Raji (cell line): ENCODE measurements around the gene GABBR2.

Experiments used
- POLR2A ChIP-seq: IDR thresholded peaks from 2 replicates; pipeline ENCODE4 v1.6.1; 2011; ENCODE audit warnings: low read depth, low read length, control low read depth; ENCODE audit not compliant: insufficient read depth

GABBR2 gene

DNA sequence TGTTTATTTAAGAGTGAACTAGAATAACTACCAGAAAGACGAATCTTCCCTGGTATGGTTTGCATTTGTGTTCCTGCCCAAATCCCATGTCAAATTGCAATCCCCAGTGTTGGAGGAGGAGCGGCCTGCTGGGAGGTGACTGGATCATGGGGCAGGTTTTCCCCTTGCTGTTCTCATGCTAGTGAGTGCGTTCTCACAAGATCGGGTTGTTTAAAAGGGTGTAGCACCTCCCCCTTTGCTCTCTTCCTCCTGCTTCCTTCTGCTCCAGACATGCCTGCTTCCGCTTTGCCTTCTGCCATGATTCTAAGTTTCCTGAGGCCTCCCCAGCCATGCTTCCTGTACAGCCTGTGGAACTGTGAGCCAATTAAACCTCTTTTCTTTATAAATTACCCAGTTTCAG, 242.9 kb downstream of the GABBR2 start:
- TF ChIP-seq POLR2A, result no peak

- no peak for TF ChIP-seq POLR2A
These were observed 246.4 kb downstream of the GABBR2 start for GRCh38 chr9:98462310-98462709.

DNA sequence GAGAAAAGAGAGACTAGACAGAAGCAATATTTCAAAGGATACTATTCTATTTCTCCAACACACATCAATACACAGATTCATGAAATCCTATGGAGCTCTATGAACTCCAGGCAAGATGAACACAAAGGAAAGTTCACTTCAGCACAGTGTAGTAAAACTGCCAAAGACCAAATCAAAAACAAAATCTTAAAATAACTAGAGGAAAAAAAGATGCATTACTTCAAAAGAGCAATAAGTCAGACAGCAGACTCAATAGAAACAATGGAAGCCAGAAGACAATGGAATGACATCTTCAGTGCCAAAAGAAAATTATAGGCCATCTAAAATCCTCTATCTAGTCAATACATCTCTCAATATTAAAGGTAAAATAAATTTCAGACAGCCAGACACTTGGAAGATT, 248.0 kb downstream of the GABBR2 start:
- no peak for TF ChIP-seq POLR2A

DNA sequence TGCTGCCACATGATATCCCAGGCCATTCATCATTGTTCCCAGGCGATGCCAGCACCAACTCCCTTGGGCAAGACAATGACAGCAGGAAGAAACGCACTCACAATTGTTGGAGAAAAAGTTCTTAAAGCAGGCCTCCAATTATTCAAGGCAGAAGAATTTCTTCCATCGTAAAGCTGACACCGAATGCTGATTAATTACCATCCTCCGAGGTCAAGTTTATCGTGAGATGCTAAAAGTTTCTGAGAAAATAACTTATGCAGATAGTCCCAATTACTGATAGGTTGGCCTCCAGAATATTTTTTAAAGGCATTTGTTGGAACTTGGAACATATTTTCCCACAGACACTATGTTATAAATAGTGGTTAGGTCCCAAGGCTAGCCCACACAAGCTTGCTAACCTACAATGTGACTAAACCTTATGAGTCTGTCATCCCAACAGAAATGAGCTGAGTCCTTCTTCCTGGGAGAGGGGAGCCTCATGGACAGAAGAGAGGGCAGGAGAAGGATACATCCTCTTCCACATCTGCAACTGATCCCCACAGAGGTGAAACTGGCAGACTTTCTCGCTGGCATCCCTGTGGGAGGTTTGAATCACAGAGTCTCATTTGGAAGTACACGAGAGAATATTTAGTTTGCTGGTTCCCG, 250.9 kb downstream of the GABBR2 start:
- no peak for TF ChIP-seq POLR2A

DNA sequence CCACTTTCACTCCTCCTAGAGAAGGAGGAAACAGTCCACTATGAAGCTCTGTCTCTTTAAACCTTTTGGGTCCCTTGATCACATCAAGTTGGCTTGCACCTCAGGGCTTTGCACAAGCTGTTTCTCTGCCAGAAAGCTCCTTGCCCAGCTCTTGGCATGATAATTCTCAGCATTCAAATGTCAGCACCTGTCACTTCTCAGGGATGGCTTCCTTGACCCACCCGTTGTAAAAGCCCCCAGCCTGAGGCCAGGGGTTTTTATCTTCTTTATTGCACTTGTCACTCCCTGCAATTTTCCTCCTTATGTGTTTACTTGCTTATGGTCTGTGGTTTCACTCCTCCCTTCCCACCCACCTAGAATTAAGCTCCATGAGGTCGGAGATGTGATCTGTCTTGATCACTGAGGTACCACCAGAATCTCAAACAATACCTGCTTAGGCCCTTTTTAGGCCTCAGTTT, 252.6 kb downstream of the GABBR2 start:
- no peak for TF ChIP-seq POLR2A

- TF ChIP-seq POLR2A, result no peak
These were observed 253.2 kb downstream of the GABBR2 start for GRCh38 chr9:98455256-98456155.

GRCh38 chr9:98453589-98454311, 255.0 kb downstream of the GABBR2 start:
- TF ChIP-seq POLR2A, result no peak

DNA sequence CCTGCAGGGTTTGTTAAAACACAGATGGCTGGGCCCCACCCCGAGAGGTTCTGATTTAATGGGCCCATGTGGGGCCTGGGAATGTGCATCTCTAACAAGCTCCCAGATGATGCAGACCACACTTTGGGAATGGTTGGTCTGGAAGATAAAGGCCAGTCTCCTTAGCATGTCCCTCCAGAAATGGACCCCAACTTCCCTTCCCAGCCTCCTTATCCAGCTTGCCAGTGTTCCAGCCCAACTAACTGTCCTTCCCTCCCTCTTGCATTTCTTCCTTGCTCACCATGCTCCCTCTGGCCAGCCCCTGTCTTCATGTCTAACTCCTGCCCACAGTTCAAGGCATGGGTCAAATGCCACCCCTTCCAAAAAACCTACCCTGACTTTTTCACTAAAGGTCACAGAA, 257.2 kb downstream of the GABBR2 start:
- TF ChIP-seq POLR2A, result no peak

DNA sequence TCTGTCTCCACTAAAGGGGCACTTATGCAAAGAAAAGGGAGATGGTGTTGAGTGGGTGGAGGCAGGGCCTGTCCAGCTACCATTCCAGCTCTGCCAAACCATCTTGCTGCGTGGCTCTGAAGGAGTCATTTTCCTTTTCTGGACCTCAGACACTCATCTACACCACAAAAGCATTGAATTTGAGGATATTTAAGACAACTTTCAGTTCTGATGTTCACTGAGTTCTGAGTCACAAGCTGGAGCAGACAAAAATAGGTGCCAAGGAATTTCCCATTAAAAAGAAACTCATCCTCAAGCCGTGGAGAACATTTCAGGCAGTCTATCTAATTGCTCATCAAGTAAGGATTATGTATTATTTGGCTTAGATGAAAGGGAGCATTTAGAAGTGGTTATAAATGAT, 258.2 kb downstream of the GABBR2 start:
- no peak for TF ChIP-seq POLR2A

GRCh38 chr9:98449871-98450270, 258.9 kb downstream of the GABBR2 start:
- no peak for TF ChIP-seq POLR2A

- no peak for TF ChIP-seq POLR2A
These were observed 263.2 kb downstream of the GABBR2 start for GRCh38 chr9:98445576-98445975.

DNA sequence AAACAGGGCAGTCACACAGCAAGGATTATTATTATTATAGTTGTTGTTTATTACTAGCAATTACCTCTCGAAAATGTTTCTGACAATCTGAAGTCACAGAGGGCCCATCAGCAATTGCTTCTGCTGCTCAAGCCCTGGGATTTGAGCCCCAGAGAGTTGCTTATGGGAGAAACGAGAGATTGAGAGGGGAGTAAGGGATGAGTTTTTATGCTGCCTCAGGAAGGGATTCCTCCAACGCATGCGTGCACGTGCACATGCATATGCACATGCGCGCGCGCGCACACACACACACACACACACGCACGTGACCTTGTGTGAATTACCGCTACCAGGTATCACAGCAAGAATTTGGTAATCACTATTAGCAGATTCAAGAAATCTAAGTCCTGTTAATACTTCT, 264.1 kb downstream of the GABBR2 start:
- TF ChIP-seq POLR2A, result no peak

DNA sequence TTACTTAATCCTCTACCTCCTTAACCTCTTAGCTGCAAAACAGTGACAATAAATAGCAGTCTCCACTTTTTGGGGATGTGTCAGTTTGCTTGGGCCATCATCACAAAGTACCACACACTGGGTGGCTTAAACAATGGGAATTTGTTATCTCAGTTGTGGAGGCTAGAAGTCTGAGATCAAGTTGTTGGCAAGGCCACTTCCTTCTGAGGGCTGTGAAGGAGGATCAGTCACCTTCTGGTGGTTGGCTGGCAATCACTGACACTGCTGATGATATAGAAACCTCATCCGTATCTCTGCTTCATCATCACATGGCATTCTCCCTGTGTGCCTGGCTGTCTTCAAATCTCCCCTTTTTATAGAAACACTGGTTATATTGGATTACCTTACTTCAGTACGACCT, 266.2 kb downstream of the GABBR2 start:
- no peak for TF ChIP-seq POLR2A

GRCh38 chr9:98442114-98442513, 266.6 kb downstream of the GABBR2 start:
- TF ChIP-seq POLR2A, result no peak

GRCh38 chr9:98438666-98439065, 270.1 kb downstream of the GABBR2 start:
- TF ChIP-seq POLR2A, result no peak

GRCh38 chr9:98437458-98438034, 271.2 kb downstream of the GABBR2 start:
- no peak for TF ChIP-seq POLR2A

DNA sequence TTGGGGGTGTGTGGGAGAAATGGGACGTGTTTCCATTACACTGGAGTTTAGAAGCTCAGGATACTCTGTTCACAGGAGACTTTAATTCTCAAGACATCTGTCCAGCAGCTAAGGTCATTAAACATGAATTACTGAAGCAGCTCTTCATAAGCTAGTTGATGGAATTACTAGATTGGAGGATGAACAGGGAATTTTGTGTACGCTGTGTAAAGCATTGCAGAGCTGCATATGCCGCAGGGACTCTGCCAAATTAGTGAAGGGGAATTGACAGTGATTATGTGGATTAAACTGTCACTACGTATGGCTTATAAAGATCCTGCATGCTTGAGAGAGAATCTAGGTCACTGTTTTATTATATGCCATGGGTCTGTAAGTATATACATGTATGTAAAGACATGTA, 275.8 kb downstream of the GABBR2 start:
- no peak for TF ChIP-seq POLR2A
